Ishikawa (cell line): ENCODE data around the gene LRRC51.

ENCODE experiments used
- CEBPB ChIP-seq: IDR thresholded peaks from 2 replicates; pipeline ENCODE4 v1.6.1; 2012
- CREB1 ChIP-seq: IDR thresholded peaks from 2 replicates; pipeline ENCODE4 v1.6.1; 2012; ENCODE audit warnings: low read depth
- EGR1 ChIP-seq: IDR thresholded peaks from 2 replicates; pipeline ENCODE4 v1.6.1; 2012
- EP300 ChIP-seq: IDR thresholded peaks from 2 replicates; pipeline ENCODE4 v1.6.1; 2012; ENCODE audit warnings: borderline replicate concordance
- FOXM1 ChIP-seq: IDR thresholded peaks from 2 replicates; pipeline ENCODE4 v1.6.1; 2012; ENCODE audit warnings: low read depth, borderline replicate concordance
- NFIC ChIP-seq: IDR thresholded peaks from 2 replicates; pipeline ENCODE4 v1.6.1; 2012
- RAD21 ChIP-seq: IDR thresholded peaks from 2 replicates; pipeline ENCODE4 v1.6.1; 2012; ENCODE audit warnings: low read depth
- REST ChIP-seq: IDR thresholded peaks from 2 replicates; pipeline ENCODE4 v1.6.1; 2012; ENCODE audit warnings: low read depth, mild to moderate bottlenecking
- TAF1 ChIP-seq: IDR thresholded peaks from 2 replicates; pipeline ENCODE4 v1.6.1; 2012; ENCODE audit warnings: low read depth, mild to moderate bottlenecking
- TCF12 ChIP-seq: IDR thresholded peaks from 2 replicates; pipeline ENCODE4 v1.6.1; 2012; ENCODE audit warnings: low read depth
- TEAD4 ChIP-seq: IDR thresholded peaks from 2 replicates; pipeline ENCODE4 v1.6.1; 2012
- USF1 ChIP-seq: IDR thresholded peaks from 2 replicates; pipeline ENCODE4 v1.6.1; 2012
- YY1 ChIP-seq: IDR thresholded peaks from 2 replicates; pipeline ENCODE4 v1.6.1; 2012; ENCODE audit warnings: low read depth
- ZBTB7A ChIP-seq: IDR thresholded peaks from 2 replicates; pipeline ENCODE4 v1.6.1; 2012; ENCODE audit warnings: low read depth
- TF ChIP-seq, protein P1 (sequence below): IDR thresholded peaks from 2 replicates; pipeline ENCODE4 v1.6.1; 2012

The LRRC51 gene

GRCh38 chr11:72102946-72103753 lies 22.5 kb downstream of the LRRC51 start, which contains the start of gene LAMTOR1:
LAMTOR1 (minus strand) TSS chr11:72103297; CDS start chr11:72103224, 73 bp downstream.
- TF ChIP-seq FOXM1 (no peak), NFIC (no peak), REST (no peak), TCF12 (peak; percentile 27; the same call in 1 of the 2 replicates), RAD21 (no peak), USF1 (peak; percentile 98), CEBPB (no peak), EGR1 (no peak), TEAD4 (no peak), ZBTB7A (no peak), CREB1 (no peak), TAF1 (peak; percentile 76), YY1 (peak; percentile 52), EP300 (no peak)
- TF ChIP-seq, protein P1, sequence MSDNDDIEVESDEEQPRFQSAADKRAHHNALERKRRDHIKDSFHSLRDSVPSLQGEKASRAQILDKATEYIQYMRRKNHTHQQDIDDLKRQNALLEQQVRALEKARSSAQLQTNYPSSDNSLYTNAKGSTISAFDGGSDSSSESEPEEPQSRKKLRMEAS: peak; percentile 74

- TF ChIP-seq TAF1: no peak
- TF ChIP-seq USF1: no peak
- no peak for TF ChIP-seq RAD21
- TF ChIP-seq NFIC: no peak
- TF ChIP-seq TCF12: no peak
These were observed 23.1 kb downstream of the LRRC51 start for GRCh38 chr11:72103754-72104167.

DNA sequence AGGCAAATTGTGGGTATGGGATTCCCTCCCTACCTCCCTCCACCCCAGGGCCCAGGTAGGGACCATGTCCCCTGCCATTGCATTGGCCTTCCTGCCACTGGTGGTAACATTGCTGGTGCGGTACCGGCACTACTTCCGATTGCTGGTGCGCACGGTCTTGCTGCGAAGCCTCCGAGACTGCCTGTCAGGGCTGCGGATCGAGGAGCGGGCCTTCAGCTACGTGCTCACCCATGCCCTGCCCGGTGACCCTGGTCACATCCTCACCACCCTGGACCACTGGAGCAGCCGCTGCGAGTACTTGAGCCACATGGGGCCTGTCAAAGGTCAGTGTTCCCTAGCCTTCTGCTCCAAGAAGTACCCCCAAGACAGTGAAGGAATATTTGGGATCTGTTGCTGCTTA lies 25.2 kb downstream of the LRRC51 start, which contains the start of gene TOMT:
Gene TOMT, plus strand, starts transcription at position 37 of the 400 bp plus-strand sequence. Its CDS starts 28 bp downstream, at position 65.
- TF ChIP-seq YY1 (no peak), FOXM1 (no peak), ZBTB7A (no peak), CREB1 (no peak), CEBPB (no peak), REST (no peak), TCF12 (no peak), EP300 (no peak), RAD21 (no peak), NFIC (no peak), TAF1 (no peak), USF1 (no peak)
- TF ChIP-seq, protein P1: no peak

DNA sequence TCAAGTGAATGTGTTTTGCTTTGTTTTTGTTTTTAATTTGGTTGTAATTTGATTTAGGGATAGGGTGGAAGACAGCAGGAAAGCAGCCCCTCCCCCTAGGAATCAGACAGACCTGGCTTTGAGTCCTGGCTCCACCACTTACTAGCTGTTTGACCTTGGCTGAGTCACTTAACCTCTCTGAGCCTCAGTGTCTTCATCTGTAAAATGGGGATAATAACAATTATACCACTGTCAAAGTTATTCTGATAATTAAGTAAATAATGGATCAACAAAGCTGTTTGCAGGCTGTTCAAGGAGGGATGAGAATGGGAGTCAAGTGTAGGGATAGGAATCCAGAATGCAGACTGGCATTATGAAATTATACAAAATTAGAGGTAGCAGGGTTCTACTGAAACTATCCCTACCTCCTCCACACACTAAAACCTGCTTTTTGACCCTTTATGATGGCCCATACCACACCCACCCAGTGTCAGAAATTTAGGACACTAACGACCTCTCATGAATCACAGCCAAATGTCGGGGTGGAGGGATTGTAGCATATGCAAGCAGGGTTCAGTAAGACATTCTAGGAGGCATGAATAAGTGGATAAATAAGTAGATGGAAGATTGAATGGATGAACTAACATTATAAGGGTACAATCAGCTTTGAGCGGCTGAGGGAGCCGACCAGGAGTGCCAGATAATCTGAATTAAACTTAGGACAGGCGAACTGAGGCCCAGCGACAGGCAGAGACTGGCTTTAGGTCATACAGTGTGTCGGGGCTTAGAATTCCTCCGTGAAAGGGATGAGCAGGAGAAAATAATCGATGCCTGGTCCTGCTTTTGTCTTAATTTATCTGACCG lies 30.9 kb downstream of the LRRC51 start:
- no peak for TF ChIP-seq EGR1
- no peak for TF ChIP-seq USF1
- no peak for TF ChIP-seq ZBTB7A
- TF ChIP-seq CREB1: no peak
- TF ChIP-seq, protein P1: peak; percentile 1; the same call in 1 of the 2 replicates
